Measurements from ENCODE around the gene NUP50. TPM values are rescaled to one million over a fixed set of nuclear protein-coding genes. Genes with fewer than 3 reads are reported as not detected.

NUP50 gene
- total RNA-seq, 1 donor from 2014 or later, result 45.6 TPM

DNA sequence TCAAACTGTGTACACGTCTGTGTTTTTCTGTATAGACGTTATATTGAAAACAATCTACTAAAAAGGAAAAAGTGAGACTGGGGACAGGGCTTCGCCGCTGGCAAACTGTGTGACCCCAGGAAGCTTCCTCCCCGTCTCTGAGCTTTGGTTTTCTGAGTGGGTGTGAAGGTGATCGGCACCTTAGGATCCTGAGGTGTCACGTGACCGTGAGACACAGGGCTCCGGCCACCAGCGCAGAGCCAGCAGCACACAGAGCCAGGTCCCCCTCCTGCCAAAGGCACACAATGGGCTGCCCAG lies 44.9 kb downstream of the NUP50 start:
- no peak for DNase-seq (ENCODE audit: low read depth in 2 of 2)

DNA sequence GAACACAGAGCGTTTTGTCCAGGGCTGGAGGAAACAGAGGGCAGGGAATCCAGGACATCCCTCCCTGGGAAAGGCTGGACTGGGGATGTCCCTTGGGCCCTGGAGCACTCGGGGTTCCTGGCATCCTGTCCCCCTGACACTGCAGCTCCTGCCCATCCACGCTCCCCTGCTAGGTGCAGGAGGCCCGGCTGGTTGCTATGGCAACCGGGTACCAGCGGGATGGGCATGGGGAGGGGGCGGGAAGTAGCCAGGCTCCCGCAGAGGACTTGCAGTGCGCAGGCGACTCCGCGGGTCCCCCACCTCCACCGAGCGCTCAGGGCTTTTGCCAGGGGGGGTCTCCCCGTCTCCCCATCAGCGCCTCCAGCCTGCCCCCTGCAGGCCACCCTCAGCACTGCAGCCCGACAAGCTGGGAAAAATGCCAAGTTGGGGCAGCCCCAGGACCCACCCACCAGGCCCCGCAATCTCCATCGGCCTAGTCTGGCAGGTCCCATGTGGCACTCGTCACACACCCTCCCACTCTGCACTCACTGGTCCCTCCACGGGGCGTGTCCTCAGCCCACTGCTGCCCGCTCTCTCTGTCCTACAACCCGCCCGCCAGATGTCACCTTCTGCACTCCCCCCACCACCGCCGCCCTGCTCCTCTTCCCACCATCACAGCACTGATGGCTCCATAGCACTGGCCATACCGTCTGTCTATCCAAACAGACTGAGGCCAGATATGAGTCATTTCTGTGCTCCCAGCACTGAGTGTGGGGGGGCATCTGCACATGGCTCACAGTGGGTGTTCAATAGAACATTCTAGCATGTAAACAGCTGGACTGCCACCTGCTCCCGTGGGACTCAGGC lies 45.5 kb downstream of the NUP50 start:
- peak in 1 of 2 donors; percentile 68 for DNase-seq (ENCODE audit: low read depth in 2 of 2)

DNA sequence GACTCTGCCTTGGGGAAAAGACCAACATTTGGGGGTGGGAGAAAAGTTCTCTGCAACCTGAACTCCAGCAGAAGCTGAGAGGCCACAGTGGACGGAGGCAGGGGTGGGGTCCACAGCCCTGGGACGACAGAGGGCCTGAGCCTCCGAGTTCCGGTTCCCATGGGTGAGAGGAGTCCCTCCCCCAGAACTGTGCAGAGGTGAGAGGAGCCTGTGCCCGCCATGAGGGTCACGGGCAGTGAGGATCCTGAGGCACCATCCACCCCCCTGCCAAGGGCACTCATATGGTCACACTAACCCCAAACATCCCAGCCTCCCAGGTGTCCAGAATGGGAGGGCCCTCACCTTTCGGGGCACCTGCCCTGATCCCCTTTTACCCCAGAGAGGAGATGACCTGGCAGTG lies 46.4 kb downstream of the NUP50 start:
- no peak for DNase-seq (ENCODE audit: low read depth in 2 of 2)

DNA sequence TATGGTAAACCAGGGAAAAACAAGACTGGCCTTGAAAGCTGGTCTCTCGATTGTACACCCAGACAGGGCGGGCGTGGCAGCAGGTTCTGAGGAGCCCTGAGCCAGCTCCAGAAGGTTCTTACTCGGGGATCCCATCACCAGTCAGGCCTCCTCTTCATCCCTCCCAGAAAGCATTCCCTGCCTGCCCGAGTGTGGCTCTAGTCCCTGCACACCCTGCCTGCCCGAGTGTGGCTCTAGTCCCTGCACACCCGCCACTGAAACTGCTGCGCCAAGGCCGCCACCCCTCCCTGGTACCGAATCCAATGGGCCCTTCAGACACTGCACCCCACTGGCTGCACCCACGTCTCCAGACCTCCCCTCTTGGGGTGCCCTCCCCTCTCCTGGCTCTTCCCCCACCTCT lies 46.9 kb downstream of the NUP50 start:
- no peak for DNase-seq (ENCODE audit: low read depth in 2 of 2)

DNA sequence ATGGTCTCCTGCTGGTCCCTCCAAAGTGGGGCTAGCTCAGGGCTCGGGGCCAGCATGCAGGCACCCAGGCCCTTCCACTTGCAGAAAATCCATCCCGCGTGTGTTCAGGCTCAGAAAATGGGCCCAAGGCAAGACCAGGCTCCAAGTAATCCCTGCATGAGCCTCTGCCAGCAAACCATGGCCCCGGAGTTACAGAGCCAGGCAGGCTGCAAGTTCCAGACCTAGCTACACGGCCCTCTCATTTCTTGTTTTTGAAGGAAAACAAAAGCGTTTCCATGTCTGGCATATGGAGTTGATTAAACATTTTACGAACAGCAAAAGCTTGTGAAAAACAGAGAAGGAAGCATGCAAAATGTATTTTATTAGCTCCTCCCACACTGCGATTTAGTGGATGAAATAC lies 47.3 kb downstream of the NUP50 start:
- no peak for DNase-seq (ENCODE audit: low read depth in 2 of 2)

DNA sequence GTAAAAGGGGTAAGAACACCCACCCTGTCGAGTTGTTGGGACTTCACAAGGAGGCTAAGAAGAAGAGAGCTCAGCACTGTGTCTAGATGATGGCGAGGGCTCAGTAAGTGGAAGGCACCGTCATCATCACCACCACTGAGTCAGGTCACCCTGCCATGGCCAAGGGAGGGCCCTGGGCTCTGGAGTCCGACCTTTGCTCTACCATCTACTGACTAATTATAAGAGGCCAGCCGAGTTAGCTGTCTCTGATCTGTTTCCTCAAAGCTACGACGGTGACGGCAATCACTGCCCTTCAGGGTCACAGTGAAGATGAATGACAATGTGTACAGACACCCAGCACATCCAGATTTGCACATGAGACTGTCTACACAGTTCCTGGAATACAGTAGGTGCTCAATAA lies 47.7 kb downstream of the NUP50 start:
- DNase-seq (ENCODE audit: low read depth in 2 of 2), result no peak

DNA sequence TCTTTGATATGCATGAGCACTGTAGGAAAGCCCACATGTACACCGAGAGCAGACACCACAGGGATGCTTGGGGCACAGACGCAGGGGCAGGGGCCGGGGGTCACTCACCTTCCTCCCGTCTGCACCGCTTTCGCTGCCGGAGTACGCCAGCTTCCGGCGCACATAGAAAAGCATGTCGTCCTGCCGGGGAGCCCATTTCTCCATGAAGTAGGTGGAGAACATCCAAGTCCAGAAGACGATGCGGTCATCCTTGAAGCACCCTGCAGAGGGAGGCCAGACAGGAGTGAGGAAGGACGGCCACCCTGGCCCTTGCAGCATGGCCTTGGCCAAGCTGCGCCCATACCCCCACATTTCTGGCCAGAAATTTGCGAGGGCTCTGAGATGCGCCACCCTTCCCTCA lies 48.1 kb downstream of the NUP50 start:
- no peak for DNase-seq (ENCODE audit: low read depth in 2 of 2)

DNA sequence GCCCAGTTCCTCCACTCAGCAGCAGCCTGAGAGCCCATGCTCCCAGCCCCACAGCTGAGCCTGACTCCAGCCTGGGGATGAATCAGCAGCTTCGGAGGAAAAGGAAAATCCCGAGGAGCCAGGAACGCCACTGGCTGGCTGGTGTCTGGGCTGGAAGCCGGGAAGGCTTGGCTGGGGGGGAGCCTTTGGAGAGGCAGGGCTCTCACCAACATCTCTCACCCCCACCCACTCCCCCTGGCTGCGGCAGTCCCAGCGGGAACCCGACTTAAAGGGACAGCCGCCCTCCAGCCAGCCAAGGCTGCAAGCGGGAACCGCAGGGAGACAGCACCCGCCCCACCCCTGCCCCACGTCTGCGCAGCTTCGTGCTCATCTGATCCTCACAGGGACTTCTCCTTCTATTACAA lies 48.6 kb downstream of the NUP50 start:
- peak in 1 of 2 donors; percentile 87 for DNase-seq (ENCODE audit: low read depth in 2 of 2)

DNA sequence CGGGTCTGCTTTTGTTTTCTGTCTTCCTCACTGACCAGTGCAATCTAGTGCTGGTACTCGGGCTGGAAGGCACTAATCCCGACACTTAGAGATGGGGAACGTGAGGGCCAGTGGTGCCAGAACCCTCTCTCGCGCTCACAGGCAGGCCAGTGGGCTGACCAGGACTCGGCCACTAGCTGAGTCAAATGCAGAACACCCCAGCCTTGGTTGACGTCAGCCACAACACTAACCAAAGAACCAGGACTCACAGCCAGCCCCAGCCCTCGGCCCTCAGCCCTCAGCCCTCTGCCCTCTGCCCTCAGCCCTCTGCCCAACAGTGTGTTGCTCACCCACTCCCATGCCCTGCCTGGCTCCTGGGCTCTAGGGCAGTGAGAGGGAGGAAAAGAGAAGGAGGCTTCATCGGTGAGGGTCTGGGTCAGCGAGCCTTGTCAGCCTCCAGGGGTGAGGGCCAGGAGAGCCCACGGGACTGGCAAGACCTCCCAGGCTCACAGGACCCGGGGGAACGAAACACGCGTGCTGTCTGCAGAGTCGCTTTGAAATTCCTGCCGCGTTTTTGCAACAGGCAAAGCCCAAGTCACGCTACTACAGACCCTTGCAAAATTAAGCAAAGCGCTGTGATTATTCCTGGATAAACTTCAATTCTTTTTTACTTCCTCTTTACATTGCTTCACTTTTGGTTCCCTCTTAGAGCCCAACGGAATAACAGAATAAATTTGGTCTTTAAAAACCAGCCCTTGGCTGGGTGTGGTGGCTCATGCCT lies 49.4 kb downstream of the NUP50 start:
- DNase-seq (ENCODE audit: low read depth in 2 of 2), result no peak

DNA sequence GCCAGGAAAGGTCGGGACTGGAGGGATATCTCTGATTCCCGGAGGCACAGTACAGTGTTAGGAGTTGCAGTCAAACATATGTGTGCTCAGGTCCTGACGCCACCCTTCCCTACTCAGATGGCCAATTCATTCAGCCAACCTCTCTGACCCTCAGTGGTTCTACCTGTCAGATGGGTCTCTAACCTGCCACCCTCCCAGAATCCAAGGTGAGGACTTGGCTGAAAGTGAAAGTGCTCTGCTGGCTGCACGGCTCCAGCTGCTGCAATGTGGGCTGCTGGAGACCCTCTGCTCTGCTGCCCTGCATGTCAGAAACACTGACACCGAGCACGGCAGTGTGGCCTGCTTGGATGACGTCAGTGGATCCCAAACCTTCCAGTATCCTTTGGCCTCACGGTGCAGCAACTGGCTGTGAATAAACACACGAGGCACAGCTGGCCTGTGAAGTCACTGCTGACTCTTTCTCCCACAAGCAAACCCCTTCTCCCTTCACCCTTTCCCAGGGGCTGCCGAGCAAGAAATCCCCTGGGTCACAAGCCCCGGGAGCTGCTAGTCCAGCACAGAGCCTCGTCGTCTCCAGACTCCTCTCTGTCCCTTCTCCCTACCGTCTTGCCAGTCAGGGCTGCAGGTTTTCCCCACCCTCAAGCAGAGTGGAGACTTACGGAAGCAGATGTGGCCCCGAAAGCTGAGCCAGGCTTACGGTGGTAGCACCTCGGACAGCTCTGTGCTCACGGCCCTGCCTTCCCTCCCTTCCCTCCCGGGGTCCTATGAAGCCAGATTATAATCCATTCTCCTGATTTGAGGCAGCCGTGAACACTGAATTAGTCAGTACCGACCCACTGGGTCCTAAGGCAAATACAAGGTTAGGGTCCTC lies 52.6 kb downstream of the NUP50 start:
- no peak for DNase-seq (ENCODE audit: low read depth in 2 of 2)

DNA sequence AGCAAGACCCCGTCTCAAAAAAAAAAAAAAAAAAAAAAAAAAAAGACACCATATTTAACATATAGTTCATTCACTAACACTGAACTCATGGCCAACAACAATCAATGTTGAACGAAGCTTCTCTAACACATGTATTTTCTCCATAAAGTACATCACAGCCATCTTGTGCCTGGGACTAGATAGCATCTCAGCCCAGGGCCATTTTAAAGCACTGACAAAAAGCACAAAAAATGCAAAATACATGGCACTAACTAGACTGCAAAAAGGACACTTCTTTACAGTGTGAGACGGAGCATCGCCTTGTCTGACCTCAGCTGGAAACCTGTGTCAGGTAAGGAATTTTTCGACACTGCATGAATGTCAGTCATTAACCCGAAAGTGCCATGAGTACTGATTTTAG lies 53.6 kb downstream of the NUP50 start:
- DNase-seq (ENCODE audit: low read depth in 2 of 2), result no peak

DNA sequence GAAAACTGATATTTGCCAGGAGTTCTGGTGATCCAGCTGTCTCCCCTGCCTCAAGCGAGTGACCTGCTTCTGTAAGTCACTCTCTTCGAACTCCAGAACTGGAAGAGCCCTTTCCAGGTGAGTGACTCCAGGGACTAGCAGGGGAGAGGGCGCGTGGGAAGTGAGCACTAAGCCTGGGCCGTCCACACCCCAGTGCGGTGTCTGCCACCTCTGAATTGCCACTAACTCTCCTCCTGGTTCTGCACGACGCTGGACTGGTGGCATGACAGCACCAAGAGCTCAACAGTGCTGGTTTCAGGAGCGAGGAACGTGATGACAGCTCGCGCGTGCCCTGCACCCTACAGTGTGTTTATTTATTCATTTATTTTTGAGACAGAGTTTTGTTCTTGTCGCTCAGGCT lies 54.1 kb downstream of the NUP50 start:
- DNase-seq (ENCODE audit: low read depth in 2 of 2), result no peak

DNA sequence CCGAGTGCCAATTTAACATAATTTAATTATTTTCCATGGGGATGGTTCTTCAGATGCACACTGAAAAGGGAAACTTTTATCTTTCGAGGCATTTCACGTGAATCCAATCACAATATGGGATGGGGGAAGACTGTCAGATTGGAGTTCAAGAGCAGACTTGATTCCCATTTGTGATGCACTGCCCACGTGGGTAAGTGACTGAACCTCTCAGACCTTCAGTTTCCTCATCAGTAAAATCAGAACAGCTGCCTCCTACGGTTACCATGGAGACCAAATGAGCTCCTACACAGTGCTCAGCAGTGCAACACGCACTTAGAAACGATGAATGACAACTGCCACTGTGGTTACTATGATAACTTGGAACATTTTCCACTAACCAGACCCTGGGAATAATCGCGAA lies 55.3 kb downstream of the NUP50 start:
- peak; percentile 55 to 64 for DNase-seq (ENCODE audit: low read depth in 2 of 2)

DNA sequence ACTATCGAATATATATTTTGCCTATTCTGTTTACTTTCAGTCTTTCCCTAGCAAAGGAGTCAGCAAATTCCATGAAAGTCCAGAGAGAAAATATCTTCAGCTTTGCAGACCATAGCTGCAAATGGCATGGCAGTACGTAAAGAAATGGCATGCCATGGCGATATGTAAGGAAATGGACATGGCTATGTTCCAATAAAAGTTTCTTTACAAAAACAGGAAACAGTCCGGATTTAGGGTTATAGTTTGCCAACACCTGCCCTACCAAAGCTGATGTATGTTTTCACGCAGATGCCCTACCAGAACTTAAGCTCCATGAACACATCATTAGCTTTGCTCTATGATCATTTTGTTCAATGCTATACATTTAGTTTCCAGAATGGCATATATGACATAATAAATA lies 57.5 kb downstream of the NUP50 start:
- peak in 1 of 2 donors; percentile 75 for DNase-seq (ENCODE audit: low read depth in 2 of 2)

DNA sequence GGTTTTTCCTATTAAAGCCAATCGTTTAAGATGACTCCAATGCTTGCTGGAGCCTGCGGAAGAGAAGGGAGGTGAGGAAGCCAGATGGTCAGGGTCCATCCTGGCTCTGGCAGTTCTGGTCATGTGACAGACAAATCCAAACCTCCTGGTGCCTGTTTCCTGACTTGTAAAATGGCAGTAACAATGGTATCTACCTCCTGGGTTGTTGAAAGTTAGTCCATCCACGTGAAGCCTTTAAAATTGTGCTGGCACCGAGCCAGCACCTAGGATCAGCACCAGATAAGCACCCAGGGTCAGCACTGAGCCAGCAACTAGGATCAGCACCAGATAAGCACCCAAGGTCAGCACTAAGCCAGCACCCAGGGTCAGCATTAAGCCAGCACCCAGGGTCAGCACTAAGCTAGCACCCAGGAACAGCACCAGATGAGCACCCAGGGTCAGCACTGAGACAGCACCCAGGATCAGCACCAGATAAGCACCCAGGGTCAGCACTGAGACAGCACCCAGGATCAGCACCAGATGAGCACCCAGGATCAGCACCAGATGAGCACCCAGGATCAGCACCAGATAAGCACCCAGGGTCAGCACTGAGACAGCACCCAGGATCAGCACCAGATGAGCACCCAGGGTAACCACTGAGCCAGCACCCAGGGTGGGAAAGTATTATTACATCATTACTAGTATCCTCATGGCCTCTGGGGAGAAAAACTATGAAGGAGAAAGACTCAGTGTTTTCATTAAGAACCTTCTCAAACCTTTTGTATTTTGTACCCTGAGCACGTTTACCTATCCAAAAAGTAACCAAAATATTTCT lies 59.8 kb downstream of the NUP50 start:
- DNase-seq (ENCODE audit: low read depth in 2 of 2), result peak; percentile 48 to 67

DNA sequence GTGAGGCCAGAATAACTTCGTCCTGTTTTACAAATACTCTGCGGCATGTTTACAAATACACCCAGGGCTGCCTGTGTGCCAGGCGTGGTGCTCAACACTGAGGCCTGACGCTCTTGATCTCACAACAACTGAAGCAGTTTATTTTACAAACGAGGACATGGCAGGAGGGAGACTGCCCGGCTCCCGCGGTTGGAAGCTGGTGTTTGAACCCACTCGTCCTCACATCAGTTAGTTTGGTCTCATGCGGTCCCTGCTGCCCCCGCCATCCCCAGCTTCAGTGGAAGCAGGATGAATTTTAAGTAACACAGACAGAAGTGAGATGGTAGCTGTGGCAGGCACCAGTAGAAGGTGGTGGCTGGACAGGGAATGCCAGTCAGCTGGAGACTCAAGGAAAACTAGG lies 60.6 kb downstream of the NUP50 start:
- no peak for DNase-seq (ENCODE audit: low read depth in 2 of 2)

DNA sequence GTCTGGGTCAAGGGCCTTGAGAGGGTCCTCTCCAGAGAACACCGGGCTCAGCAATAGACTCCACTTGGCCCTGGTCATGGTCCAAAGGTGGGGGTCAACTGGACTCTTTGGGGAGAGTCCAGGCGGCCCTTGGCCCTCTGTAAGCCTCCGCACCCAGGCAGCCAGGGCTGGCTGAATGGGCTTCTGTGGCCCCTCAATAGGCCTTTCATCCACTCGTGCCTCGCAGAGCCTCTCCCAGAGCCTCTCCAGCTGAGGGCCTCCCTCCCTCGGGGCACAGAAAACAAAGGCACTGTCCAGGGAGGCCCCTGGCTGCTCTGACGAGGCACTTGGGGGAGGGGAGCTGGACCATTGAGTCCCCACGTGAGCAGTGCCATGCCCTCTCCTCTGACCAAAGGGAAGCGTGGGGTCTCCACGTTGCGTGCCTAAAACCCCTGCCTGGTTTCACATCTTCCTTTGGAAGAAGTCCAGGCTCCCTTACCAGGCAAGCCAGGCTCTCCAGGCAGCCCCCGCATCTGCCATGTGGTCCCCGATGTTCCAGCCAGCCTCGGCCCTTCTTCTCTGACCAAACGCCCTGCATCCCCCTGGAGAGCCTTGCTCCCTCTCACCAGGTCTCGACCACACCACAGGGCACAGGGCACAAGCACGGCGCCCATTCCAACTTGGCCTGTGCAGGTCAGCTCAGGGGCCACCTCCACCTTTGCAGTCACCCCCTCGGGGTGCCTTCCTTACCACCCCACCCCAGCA lies 61.4 kb downstream of the NUP50 start:
- DNase-seq (ENCODE audit: low read depth in 2 of 2), result no peak

DNA sequence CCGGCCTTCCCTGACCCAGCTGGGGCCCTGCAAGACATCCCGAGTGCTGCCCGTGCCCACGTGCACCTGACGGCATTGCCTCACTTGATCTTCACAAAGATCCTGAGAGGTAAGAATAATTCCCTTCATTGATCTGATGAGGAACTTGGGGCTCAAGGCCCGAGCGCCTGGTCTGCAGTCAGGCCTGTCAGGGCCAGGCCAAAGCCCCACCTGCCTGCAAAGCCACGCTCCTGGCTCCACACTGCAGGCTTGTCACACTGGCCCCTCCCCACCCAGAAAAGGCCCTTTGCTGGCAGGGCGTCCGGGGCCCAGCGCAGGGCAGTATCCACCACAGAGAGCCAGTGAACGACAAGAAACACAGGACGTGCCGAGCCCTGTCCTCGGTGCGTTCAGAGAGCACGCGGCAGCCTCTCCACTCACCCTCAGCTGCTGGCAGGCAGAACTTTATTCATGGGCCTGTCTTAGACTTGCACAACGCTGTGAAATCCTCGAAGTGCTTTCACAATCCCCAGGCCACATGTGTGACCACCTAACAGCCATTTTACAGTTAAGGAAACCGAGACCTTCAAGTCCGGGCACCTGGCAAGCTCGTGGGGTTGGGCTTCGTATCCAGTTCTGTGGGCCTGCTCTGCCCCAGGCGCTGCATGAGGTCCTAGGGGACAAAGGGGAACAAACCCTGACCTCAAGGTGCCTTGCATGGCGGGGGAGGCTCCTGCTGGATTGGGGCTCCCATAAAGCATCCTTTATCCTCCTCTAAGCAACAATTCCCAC lies 62.2 kb downstream of the NUP50 start:
- no peak for DNase-seq (ENCODE audit: low read depth in 2 of 2)

DNA sequence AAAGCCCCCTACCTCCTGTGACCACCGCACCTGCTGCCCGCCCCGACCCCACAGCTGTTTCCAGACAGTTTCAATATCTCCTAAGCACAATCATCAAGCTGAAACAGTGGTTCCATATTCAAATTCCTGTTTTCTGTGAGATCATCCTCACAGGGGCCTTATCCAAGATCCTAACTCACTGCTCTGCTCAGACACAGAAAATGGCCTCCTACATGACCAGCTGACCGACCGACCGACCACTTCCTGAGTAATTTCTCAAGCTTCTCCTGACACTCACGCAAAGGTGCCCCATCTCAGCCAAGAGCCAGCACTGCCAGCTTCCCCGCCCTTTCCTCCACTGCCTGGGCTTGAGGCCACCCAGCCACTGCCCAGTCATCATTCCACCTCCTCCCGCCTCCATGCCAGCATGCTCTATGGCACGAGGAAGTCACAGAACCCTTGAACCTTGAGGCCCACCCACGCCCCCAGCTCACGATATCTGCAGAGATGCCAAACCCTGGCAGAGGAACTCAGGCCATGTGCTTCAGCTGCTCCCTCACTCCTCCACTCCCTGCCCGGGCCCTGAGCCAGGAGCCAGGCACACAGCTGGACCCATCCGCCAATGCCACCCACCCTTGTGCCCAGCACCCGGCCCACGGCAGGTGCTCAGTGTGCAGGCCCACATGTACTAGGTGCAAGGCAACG lies 62.9 kb downstream of the NUP50 start:
- DNase-seq (ENCODE audit: low read depth in 2 of 2), result no peak
